Measurements from ENCODE around the gene OR10AD1. TPM values are rescaled to one million over a fixed set of nuclear protein-coding genes. Genes with fewer than 3 reads are reported as not detected.
A peak's percentile ranks its signal among the peaks of the same experiment; 100 is the strongest.

The OR10AD1 gene
- total RNA-seq, 5 donors from 2014 or later (not counting 1 experiment from before 2014, with no cell fraction given): not detected

DNA sequence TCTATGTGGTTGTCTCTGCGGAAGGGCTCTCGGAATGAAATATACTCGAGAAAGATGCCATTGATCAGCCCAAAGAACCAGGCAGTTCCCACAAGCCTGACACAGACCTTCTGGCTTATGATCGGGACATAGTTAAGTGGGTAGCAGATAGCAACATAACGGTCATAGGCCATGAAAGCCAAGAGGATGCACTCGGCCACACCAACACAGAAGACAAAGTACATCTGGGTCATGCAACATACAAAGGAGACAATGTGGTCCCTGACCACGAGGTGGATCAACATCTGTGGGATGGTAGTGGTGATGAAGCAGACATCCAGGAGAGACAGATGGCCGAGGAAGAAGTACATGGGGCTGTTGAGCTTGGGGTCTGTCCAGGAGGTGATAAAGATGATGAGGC, 326 bp downstream of the OR10AD1 start:
- H3K27me3 ChIP-seq (replicated peaks in 1 of 2; ENCODE audit: control insufficient read depth in 2 of 2, extremely low read depth in 1 of 2, insufficient read depth in 2 of 2, low read length in 1 of 2): peaks cover 0 to 3% of the 10 kb centered on the region in 2 experiments
- H3K4me1 ChIP-seq (ENCODE audit: control insufficient read depth in 1 of 2, extremely low read depth in 1 of 2, insufficient read depth in 2 of 2, low read length in 2 of 2): peaks cover 8 to 36% of the 10 kb centered on the region in 2 experiments
- ChIA-PET CTCF (no interaction called here), POLR2A (no interaction called here)
- ATAC-seq (replicated peaks in 1 of 4) (no peak), DNase-seq (no peak)
- no peaks in the 10 kb centered on the region for H3K27me3 Mint-ChIP-seq
- no peak overlapping the region for H3K4me3 Mint-ChIP-seq
- peaks cover 22 to 46% (median 31%) of the 10 kb centered on the region in 3 donors for H3K9me3 Mint-ChIP-seq
- peaks cover 43 to 47% (median 46%) of the 10 kb centered on the region in 3 donors for H3K4me1 Mint-ChIP-seq
- WGBS (ENCODE audit: insufficient coverage): 94% methylated on average over 8 of the region's 8 CpGs
- no peak overlapping the region for H3K27ac ChIP-seq (ENCODE audit: low read length)
- peaks cover 0 to 3% of the 10 kb centered on the region in 2 donors for H3K36me3 ChIP-seq (ENCODE audit: control insufficient read depth in 2 of 2, extremely low read depth in 1 of 2, insufficient read depth in 1 of 2, low read length in 1 of 2)
- H3K4me3 ChIP-seq (ENCODE audit: control insufficient read depth in 1 of 2, extremely low read depth in 1 of 2, low read length in 1 of 2): no peak overlapping the region
- H3K36me3 Mint-ChIP-seq: peaks cover 55% of the 10 kb centered on the region
- H3K9me3 ChIP-seq: peaks cover 10% of the 10 kb centered on the region
- no peak overlapping the region for H3K27ac Mint-ChIP-seq

DNA sequence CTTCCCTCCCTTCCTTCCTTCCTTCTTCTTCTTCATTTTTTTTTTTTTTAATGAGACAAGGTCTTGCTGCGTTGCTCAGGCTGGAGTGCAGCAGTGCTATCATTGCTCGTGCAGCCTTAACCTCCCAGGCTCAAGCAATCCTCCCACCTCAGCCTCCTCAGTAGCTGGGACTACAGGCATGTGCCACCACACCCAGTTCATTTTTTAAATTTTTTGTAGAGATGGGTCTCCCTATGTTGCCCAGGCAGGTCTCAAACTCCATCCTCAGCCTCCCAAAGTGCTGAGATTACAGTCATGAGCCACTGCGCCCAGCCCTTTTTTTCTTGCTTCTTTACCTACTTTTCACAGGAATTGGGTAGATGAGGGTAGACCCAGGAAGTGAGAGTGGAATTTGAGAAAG, 1.6 kb downstream of the OR10AD1 start:
- Mint-ChIP-seq H3K27me3 (no peaks in the 10 kb centered on the region), H3K27ac (peak overlapping the region; percentile 36 to 100), H3K4me1 (peaks cover 46 to 54% (median 51%) of the 10 kb centered on the region in 3 donors), H3K4me3 (peak overlapping the region in 2 of 3 donors; percentile 21 to 83), H3K9me3 (peaks cover 22 to 36% (median 25%) of the 10 kb centered on the region in 3 donors), H3K36me3 (peaks cover 48% of the 10 kb centered on the region)
- ChIA-PET POLR2A (no interaction called here), CTCF (interaction anchor here in 1 of 2 donors (0.6 to 1.6 kb wide), 3 partner anchors 14 to 43 kb away, joined by 3 to 4 read pairs (median 3); partner anchors contain the start of gene CCDC184)
- H3K4me3 ChIP-seq (ENCODE audit: control insufficient read depth in 1 of 2, extremely low read depth in 1 of 2, low read length in 1 of 2): no peak overlapping the region
- peaks cover 7% of the 10 kb centered on the region for H3K9me3 ChIP-seq
- H3K4me1 ChIP-seq (ENCODE audit: control insufficient read depth in 1 of 2, extremely low read depth in 1 of 2, insufficient read depth in 2 of 2, low read length in 2 of 2): peaks cover 10 to 42% of the 10 kb centered on the region in 2 experiments
- WGBS (ENCODE audit: insufficient coverage): no CpG with 5 or more reads among the region's 3 CpGs
- H3K36me3 ChIP-seq (ENCODE audit: control insufficient read depth in 2 of 2, extremely low read depth in 1 of 2, insufficient read depth in 1 of 2, low read length in 1 of 2): peaks cover 0 to 3% of the 10 kb centered on the region in 2 donors
- DNase-seq (no peak), ATAC-seq (replicated peaks in 1 of 4) (no peak)
- peaks cover 0 to 3% of the 10 kb centered on the region in 2 experiments for H3K27me3 ChIP-seq (replicated peaks in 1 of 2; ENCODE audit: control insufficient read depth in 2 of 2, extremely low read depth in 1 of 2, insufficient read depth in 2 of 2, low read length in 1 of 2)
- no peak overlapping the region for H3K27ac ChIP-seq (ENCODE audit: low read length)

DNA sequence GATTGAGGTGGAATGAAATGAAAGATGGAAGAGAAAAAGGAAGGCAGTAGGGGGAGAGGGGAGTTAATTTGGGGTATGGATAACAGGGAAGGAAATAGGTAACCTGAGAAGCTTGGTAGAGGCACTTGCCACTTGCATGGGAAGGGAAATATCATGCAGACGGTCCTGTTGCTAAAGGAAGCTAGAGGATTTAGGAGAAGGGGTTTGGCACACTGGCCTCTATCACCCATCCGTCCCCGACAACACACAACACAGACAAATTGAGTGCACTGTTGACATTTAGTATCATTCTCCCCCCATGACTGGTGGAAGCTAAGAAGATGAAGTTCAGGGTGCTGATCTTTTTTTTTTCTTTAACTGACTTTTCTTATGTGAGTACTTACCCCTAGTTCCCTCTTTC, 2.0 kb downstream of the OR10AD1 start:
- POLR2A ChIA-PET: interaction anchor here (0.8 to 1.0 kb wide), 2 partner anchors 12 to 86 kb away, joined by 3 to 6 read pairs; no protein-coding TSS in a partner anchor
- CTCF ChIA-PET: interaction anchor here in 1 of 2 donors (0.6 to 1.6 kb wide), 3 partner anchors 15 to 43 kb away, joined by 3 to 4 read pairs (median 3); partner anchors contain the start of gene CCDC184
- no peak overlapping the region for H3K4me3 ChIP-seq (ENCODE audit: control insufficient read depth in 1 of 2, extremely low read depth in 1 of 2, low read length in 1 of 2)
- no peaks in the 10 kb centered on the region for H3K27me3 Mint-ChIP-seq
- WGBS (ENCODE audit: insufficient coverage): no CpG with 5 or more reads among the region's 3 CpGs
- H3K9me3 ChIP-seq: peaks cover 7% of the 10 kb centered on the region
- peaks cover 22 to 32% (median 22%) of the 10 kb centered on the region in 3 donors for H3K9me3 Mint-ChIP-seq
- peaks cover 46 to 55% (median 53%) of the 10 kb centered on the region in 3 donors for H3K4me1 Mint-ChIP-seq
- H3K36me3 Mint-ChIP-seq: peaks cover 44% of the 10 kb centered on the region
- peaks cover 0 to 3% of the 10 kb centered on the region in 2 donors for H3K36me3 ChIP-seq (ENCODE audit: control insufficient read depth in 2 of 2, extremely low read depth in 1 of 2, insufficient read depth in 1 of 2, low read length in 1 of 2)
- peak overlapping the region; percentile 91 to 100 for H3K27ac Mint-ChIP-seq
- H3K27ac ChIP-seq (ENCODE audit: low read length): peak overlapping the region; percentile 96
- DNase-seq: no peak
- H3K27me3 ChIP-seq (replicated peaks in 1 of 2; ENCODE audit: control insufficient read depth in 2 of 2, extremely low read depth in 1 of 2, insufficient read depth in 2 of 2, low read length in 1 of 2): peaks cover 0 to 3% of the 10 kb centered on the region in 2 experiments
- H3K4me3 Mint-ChIP-seq: peak overlapping the region in 1 of 3 donors; percentile 83
- ATAC-seq (replicated peaks in 1 of 4): no peak
- H3K4me1 ChIP-seq (ENCODE audit: control insufficient read depth in 1 of 2, extremely low read depth in 1 of 2, insufficient read depth in 2 of 2, low read length in 2 of 2): peaks cover 10 to 42% of the 10 kb centered on the region in 2 experiments

DNA sequence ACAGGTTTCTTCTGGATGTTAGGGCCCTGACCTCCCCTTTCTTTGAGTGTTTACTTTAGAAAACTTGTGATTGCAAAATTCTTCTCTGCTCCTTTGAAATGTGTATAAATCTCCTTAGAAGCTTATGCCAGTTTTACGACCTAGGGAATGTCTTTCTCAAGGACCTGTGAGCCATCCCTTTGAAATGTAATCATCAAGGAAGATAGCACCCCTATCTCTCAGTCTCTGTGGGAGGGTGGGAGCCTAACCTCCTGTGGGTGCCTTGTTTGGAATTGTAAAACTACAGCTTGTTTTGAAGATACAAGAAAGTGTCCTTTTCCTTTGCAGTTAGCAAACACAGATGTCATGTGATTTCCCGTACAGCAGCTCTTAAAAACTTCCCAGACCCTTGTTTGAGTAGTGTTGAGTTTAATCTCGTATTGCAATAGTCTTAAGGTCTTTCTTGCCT, 3.3 kb downstream of the OR10AD1 start:
- POLR2A ChIA-PET: interaction anchor here in 1 of 2 donors (0.5 to 0.6 kb wide), 2 partner anchors 22 to 181 kb away, joined by 3 to 4 read pairs; no protein-coding TSS in a partner anchor
- H3K36me3 ChIP-seq (ENCODE audit: control insufficient read depth in 2 of 2, extremely low read depth in 1 of 2, insufficient read depth in 1 of 2, low read length in 1 of 2): peaks cover 0 to 3% of the 10 kb centered on the region in 2 donors
- no CpG with 5 or more reads among the region's 3 CpGs for WGBS (ENCODE audit: insufficient coverage)

DNA sequence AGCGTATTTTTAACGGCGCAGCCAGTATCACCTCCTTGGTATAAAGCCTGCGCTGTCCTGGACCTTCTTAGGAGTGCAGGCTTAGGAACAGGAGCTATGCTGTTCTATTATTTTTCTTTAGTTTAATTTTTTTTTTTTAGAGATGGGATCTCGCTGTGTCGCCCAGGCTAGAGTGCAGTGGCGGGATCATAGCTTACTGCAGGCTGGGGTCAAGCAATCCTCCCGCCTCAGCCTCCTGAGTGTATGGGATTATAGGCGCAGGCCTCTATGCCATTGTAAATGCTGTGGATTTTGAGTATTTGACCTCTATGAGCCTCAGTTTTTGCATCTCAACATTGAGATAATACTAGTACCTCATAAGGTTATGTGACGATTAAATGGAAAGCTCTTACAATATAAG, 4.1 kb downstream of the OR10AD1 start:
- no CpG with 5 or more reads among the region's 10 CpGs for WGBS (ENCODE audit: insufficient coverage)
- no peak for ATAC-seq (replicated peaks in 1 of 4)
- peaks cover 15 to 23% (median 16%) of the 10 kb centered on the region in 3 donors for H3K9me3 Mint-ChIP-seq

More for the DNA sequence above, 3.3 kb downstream of the OR10AD1 start:
- Mint-ChIP-seq H3K27ac (peak overlapping the region; percentile 91 to 100), H3K4me1 (peaks cover 52 to 57% (median 53%) of the 10 kb centered on the region in 3 donors), H3K4me3 (peak overlapping the region; percentile 83 to 96 (median 89)), H3K27me3 (peaks cover 0 to 2% of the 10 kb centered on the region in 2 donors), H3K36me3 (peaks cover 37% of the 10 kb centered on the region), H3K9me3 (peaks cover 18 to 32% (median 22%) of the 10 kb centered on the region in 3 donors)
- Histone ChIP-seq H3K4me1 (ENCODE audit: control insufficient read depth in 1 of 2, extremely low read depth in 1 of 2, insufficient read depth in 2 of 2, low read length in 2 of 2) (peaks cover 10 to 42% of the 10 kb centered on the region in 2 experiments), H3K4me3 (ENCODE audit: control insufficient read depth in 1 of 2, extremely low read depth in 1 of 2, low read length in 1 of 2) (peak overlapping the region; percentile 79 to 100), H3K9me3 (peaks cover 2% of the 10 kb centered on the region), H3K27ac (ENCODE audit: low read length) (peak overlapping the region; percentile 96), H3K27me3 (replicated peaks in 1 of 2; ENCODE audit: control insufficient read depth in 2 of 2, extremely low read depth in 1 of 2, insufficient read depth in 2 of 2, low read length in 1 of 2) (no peaks in the 10 kb centered on the region)
- DNase-seq: peak in 6 of 35 experiments; percentile 10 to 50 (median 27)
- CTCF ChIA-PET: interaction anchor here (0.5 to 2.2 kb wide), 15 partner anchors 10 to 724 kb away, joined by 3 to 8 read pairs (median 4); partner anchors contain the start of genes ASB8 (in 1 of the 2) and CCDC184 (in 1 of the 2)
- no peak for ATAC-seq (replicated peaks in 1 of 4)

DNA sequence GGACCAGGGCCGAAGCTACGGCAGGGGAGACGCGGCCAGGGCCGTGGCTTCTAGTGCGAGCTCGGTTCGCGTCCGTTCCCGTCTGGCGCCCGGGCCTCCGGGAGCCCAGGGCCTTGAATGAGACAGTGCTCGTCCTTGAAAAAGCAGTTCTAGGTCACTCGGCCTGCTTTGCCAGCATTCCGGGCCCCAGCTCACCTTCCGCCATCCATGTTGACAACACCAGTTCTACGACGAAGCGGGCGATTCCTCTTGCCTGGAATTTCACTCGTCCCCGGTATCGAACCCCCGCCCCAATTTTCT, 4.5 kb downstream of the OR10AD1 start:
- Histone ChIP-seq H3K27me3 (replicated peaks in 1 of 2; ENCODE audit: control insufficient read depth in 2 of 2, extremely low read depth in 1 of 2, insufficient read depth in 2 of 2, low read length in 1 of 2) (no peaks in the 10 kb centered on the region), H3K4me3 (ENCODE audit: control insufficient read depth in 1 of 2, extremely low read depth in 1 of 2, low read length in 1 of 2) (peak overlapping the region; percentile 79 to 100), H3K4me1 (ENCODE audit: control insufficient read depth in 1 of 2, extremely low read depth in 1 of 2, insufficient read depth in 2 of 2, low read length in 2 of 2) (peaks cover 10 to 42% of the 10 kb centered on the region in 2 experiments), H3K27ac (ENCODE audit: low read length) (peak overlapping the region; percentile 96), H3K9me3 (no peaks in the 10 kb centered on the region), H3K36me3 (ENCODE audit: control insufficient read depth in 2 of 2, extremely low read depth in 1 of 2, insufficient read depth in 1 of 2, low read length in 1 of 2) (no peaks in the 10 kb centered on the region)
- 4% methylated on average over 25 of the region's 26 CpGs for WGBS (ENCODE audit: insufficient coverage)
- ATAC-seq (replicated peaks in 1 of 4) (peak; percentile 5 to 36 (median 19)), DNase-seq (peak in 13 of 35 experiments; percentile 7 to 39 (median 26))
- peaks cover 15 to 20% (median 16%) of the 10 kb centered on the region in 3 donors for H3K9me3 Mint-ChIP-seq
- peak overlapping the region; percentile 83 to 96 (median 89) for H3K4me3 Mint-ChIP-seq
- POLR2A ChIA-PET: interaction anchor here (0.6 to 1.0 kb wide), 5 partner anchors 16 to 787 kb away, joined by 3 read pairs; partner anchors contain the start of genes ASB8 (in 1 of the 2) and CCDC184 (in 1 of the 2)
- H3K27ac Mint-ChIP-seq: peak overlapping the region; percentile 91 to 100
- CTCF ChIA-PET: interaction anchor here (0.8 to 2.2 kb wide), 8 partner anchors 10 to 255 kb away, joined by 3 to 10 read pairs (median 6); partner anchors contain the start of genes ASB8 (in 1 of the 2) and CCDC184 (in 1 of the 2)
- H3K27me3 Mint-ChIP-seq: peaks cover 6 to 11% of the 10 kb centered on the region in 2 donors
- H3K4me1 Mint-ChIP-seq: peaks cover 51 to 58% (median 55%) of the 10 kb centered on the region in 3 donors
- H3K36me3 Mint-ChIP-seq: peaks cover 26% of the 10 kb centered on the region

More for the DNA sequence above, 4.1 kb downstream of the OR10AD1 start:
- H3K36me3 Mint-ChIP-seq: peaks cover 29% of the 10 kb centered on the region
- peak overlapping the region; percentile 83 to 96 (median 89) for H3K4me3 Mint-ChIP-seq
- H3K9me3 ChIP-seq: no peaks in the 10 kb centered on the region
- ChIA-PET CTCF (interaction anchor here (0.8 to 2.2 kb wide), 8 partner anchors 10 to 255 kb away, joined by 3 to 10 read pairs (median 8); partner anchors contain the start of genes ASB8 (in 1 of the 2) and CCDC184 (in 1 of the 2)), POLR2A (interaction anchor here (0.5 to 1.0 kb wide), 7 partner anchors 9 to 787 kb away, joined by 3 to 6 read pairs (median 3); partner anchors contain the start of gene ASB8 (in 1 of the 2))
- DNase-seq: no peak
- H3K4me1 Mint-ChIP-seq: peaks cover 51 to 58% (median 55%) of the 10 kb centered on the region in 3 donors
- H3K27me3 ChIP-seq (replicated peaks in 1 of 2; ENCODE audit: control insufficient read depth in 2 of 2, extremely low read depth in 1 of 2, insufficient read depth in 2 of 2, low read length in 1 of 2): no peaks in the 10 kb centered on the region
- peaks cover 10 to 42% of the 10 kb centered on the region in 2 experiments for H3K4me1 ChIP-seq (ENCODE audit: control insufficient read depth in 1 of 2, extremely low read depth in 1 of 2, insufficient read depth in 2 of 2, low read length in 2 of 2)
- no peaks in the 10 kb centered on the region for H3K36me3 ChIP-seq (ENCODE audit: control insufficient read depth in 2 of 2, extremely low read depth in 1 of 2, insufficient read depth in 1 of 2, low read length in 1 of 2)
- peak overlapping the region; percentile 96 for H3K27ac ChIP-seq (ENCODE audit: low read length)
- H3K4me3 ChIP-seq (ENCODE audit: control insufficient read depth in 1 of 2, extremely low read depth in 1 of 2, low read length in 1 of 2): peak overlapping the region; percentile 79 to 100
- H3K27ac Mint-ChIP-seq: peak overlapping the region; percentile 91 to 100
- H3K27me3 Mint-ChIP-seq: peaks cover 4 to 9% of the 10 kb centered on the region in 2 donors
